ENCODE measurements around the gene AGPAT4.

The AGPAT4 gene

GRCh38 chr6:161235776-161236633 is 37.9 kb downstream of the AGPAT4 start:
- no peak overlapping the region for H3K4me3 ChIP-seq (ENCODE audit: low read depth, low read length)
- no peak for TF ChIP-seq POLR2A (IDR thresholded peaks at IDR 0.05; ENCODE audit: extremely low read depth, insufficient read length)
- no peak for TF ChIP-seq MYC (IDR thresholded peaks at IDR 0.05; ENCODE audit: low read depth, low read length)
- TF ChIP-seq CTCF (IDR thresholded peaks at IDR 0.05; ENCODE audit: low read depth, low read length), result no peak
- no peak for TF ChIP-seq MAX (IDR thresholded peaks at IDR 0.05; ENCODE audit: low read depth, low read length)
- no peak for DNase-seq (ENCODE audit: low read depth)

- no peak overlapping the region for H3K4me3 ChIP-seq (ENCODE audit: low read depth, low read length)
- no peak for DNase-seq (ENCODE audit: low read depth)
- TF ChIP-seq POLR2A (IDR thresholded peaks at IDR 0.05; ENCODE audit: extremely low read depth, insufficient read length) (no peak), MYC (IDR thresholded peaks at IDR 0.05; ENCODE audit: low read depth, low read length) (no peak), MAX (IDR thresholded peaks at IDR 0.05; ENCODE audit: low read depth, low read length) (no peak), CTCF (IDR thresholded peaks at IDR 0.05; ENCODE audit: low read depth, low read length) (no peak)
Measured at GRCh38 chr6:161233986-161234661, 39.7 kb downstream of the AGPAT4 start.

GRCh38 chr6:161232467-161232866 is 41.4 kb downstream of the AGPAT4 start:
- TF ChIP-seq POLR2A (IDR thresholded peaks at IDR 0.05; ENCODE audit: extremely low read depth, insufficient read length) (no peak), MYC (IDR thresholded peaks at IDR 0.05; ENCODE audit: low read depth, low read length) (no peak), MAX (IDR thresholded peaks at IDR 0.05; ENCODE audit: low read depth, low read length) (no peak), CTCF (IDR thresholded peaks at IDR 0.05; ENCODE audit: low read depth, low read length) (no peak)
- no peak overlapping the region for H3K4me3 ChIP-seq (ENCODE audit: low read depth, low read length)
- DNase-seq (ENCODE audit: low read depth), result no peak

GRCh38 chr6:161232010-161232409 is 41.9 kb downstream of the AGPAT4 start:
- H3K4me3 ChIP-seq (ENCODE audit: low read depth, low read length), result no peak overlapping the region
- no peak for TF ChIP-seq MYC (IDR thresholded peaks at IDR 0.05; ENCODE audit: low read depth, low read length)
- DNase-seq (ENCODE audit: low read depth), result no peak

GRCh38 chr6:161230339-161230738 is 43.5 kb downstream of the AGPAT4 start:
- DNase-seq (ENCODE audit: low read depth), result no peak
- H3K4me3 ChIP-seq (ENCODE audit: low read depth, low read length), result no peak overlapping the region
- TF ChIP-seq CTCF (IDR thresholded peaks at IDR 0.05; ENCODE audit: low read depth, low read length) (no peak), MYC (IDR thresholded peaks at IDR 0.05; ENCODE audit: low read depth, low read length) (no peak), MAX (IDR thresholded peaks at IDR 0.05; ENCODE audit: low read depth, low read length) (no peak), POLR2A (IDR thresholded peaks at IDR 0.05; ENCODE audit: extremely low read depth, insufficient read length) (no peak)

GRCh38 chr6:161228921-161229591 is 44.8 kb downstream of the AGPAT4 start:
- peak; percentile 40 for DNase-seq (ENCODE audit: low read depth)
- TF ChIP-seq POLR2A (IDR thresholded peaks at IDR 0.05; ENCODE audit: extremely low read depth, insufficient read length) (no peak), CTCF (IDR thresholded peaks at IDR 0.05; ENCODE audit: low read depth, low read length) (no peak)

More at GRCh38 chr6:161228921-161229591, 44.8 kb downstream of the AGPAT4 start:
- H3K4me3 ChIP-seq (ENCODE audit: low read depth, low read length), result no peak overlapping the region

All from NB4 (cell line).